Thoracic aorta (tissue), 2 donors: Measurements from ENCODE around the gene UROC1. TPM values are rescaled to one million over a fixed set of nuclear protein-coding genes. Genes with fewer than 3 reads are reported as not detected.
A peak's percentile ranks its signal among the peaks of the same experiment; 100 is the strongest.

Experiments
- ATAC-seq: fragments of 150-250 bp; one replicate; pipeline ENCODE4 v1.8.0; 2017; ENCODE audit warnings: low read depth; ENCODE audit not compliant: insufficient number of reproducible peaks, low FRiP score
- DNase-seq: peaks from one replicate; pipeline ENCODE4 v3.0.0-alpha.2; 2020; ENCODE audit warnings: low spot score
- H3K27ac ChIP-seq, 2 donors: fragments of 200-600 bp; sonication (generic); 1 replicate in 1 of 2; 2 replicates in 1 of 2; pipeline ENCODE4 v1.5.1; 2016; ENCODE audit warnings: mild to moderate bottlenecking in 2 of 2, moderate library complexity in 2 of 2
- H3K27me3 ChIP-seq: fragments of 200-600 bp; sonication (generic); replicated peaks from 2 replicates; pipeline ENCODE4 v1.6.0; 2016; ENCODE audit warnings: mild to moderate bottlenecking; ENCODE audit not compliant: insufficient read depth
- H3K36me3 ChIP-seq: fragments of 200-600 bp; sonication (generic); one replicate; pipeline ENCODE4 v1.5.1; 2016
- H3K4me1 ChIP-seq, 2 donors: fragments of 200-600 bp; sonication (generic); 1 replicate in 1 of 2; 2 replicates in 1 of 2; pipeline versions ENCODE4 v1.5.1 to v1.6.0; 2016; ENCODE audit warnings: low read depth in 2 of 2, mild to moderate bottlenecking in 1 of 2; ENCODE audit not compliant: control insufficient read depth in 1 of 2
- H3K4me3 ChIP-seq: fragments of 200-600 bp; sonication (generic); 2 replicates; pipeline ENCODE4 v1.5.1; 2016; ENCODE audit warnings: mild to moderate bottlenecking
- H3K9me3 ChIP-seq: fragments of 200-600 bp; sonication (generic); 2 replicates; pipeline ENCODE4 v1.5.1; 2016
- total RNA-seq, 2 donors: library from RNA; depleted of rRNA; stranded (reverse); fragments of >200 nt; gene quantifications; one replicate each; pipeline versions ENCODE4 v1.1.0 to v1.2.3, GENCODE V29; 2016
- TF ChIP-seq, protein P1 (sequence below): fragments of 200-600 bp; sonication (generic); IDR thresholded peaks from one replicate; pipeline ENCODE4 v1.5.1; 2019; ENCODE audit warnings: antibody characterized with exemption

The UROC1 gene
- total RNA-seq, 2 donors from 2014 or later = not detected

- DNase-seq = peak; percentile 55
- Histone ChIP-seq H3K27ac (peak within 1 kb of the TSS; percentile 86 to 96), H3K4me3 (peak within 1 kb of the TSS; percentile 87), H3K9me3 (no peaks in the 10 kb centered on the region), H3K4me1 (peaks cover 35 to 43% of the 10 kb centered on the region in 2 donors), H3K36me3 (peaks cover 2% of the 10 kb centered on the region), H3K27me3 (no peaks in the 10 kb centered on the region)
- TF ChIP-seq, protein P1, sequence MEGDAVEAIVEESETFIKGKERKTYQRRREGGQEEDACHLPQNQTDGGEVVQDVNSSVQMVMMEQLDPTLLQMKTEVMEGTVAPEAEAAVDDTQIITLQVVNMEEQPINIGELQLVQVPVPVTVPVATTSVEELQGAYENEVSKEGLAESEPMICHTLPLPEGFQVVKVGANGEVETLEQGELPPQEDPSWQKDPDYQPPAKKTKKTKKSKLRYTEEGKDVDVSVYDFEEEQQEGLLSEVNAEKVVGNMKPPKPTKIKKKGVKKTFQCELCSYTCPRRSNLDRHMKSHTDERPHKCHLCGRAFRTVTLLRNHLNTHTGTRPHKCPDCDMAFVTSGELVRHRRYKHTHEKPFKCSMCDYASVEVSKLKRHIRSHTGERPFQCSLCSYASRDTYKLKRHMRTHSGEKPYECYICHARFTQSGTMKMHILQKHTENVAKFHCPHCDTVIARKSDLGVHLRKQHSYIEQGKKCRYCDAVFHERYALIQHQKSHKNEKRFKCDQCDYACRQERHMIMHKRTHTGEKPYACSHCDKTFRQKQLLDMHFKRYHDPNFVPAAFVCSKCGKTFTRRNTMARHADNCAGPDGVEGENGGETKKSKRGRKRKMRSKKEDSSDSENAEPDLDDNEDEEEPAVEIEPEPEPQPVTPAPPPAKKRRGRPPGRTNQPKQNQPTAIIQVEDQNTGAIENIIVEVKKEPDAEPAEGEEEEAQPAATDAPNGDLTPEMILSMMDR = peak; percentile 19
- peak; percentile 42 for ATAC-seq
Measured at GRCh38 chr3:126475413-126476114, 42.0 kb downstream of the UROC1 start, which contains the start of gene ZXDC. Gene ZXDC (minus strand): TSS chr3:126475891. CDS start chr3:126475865, 26 bp downstream.

DNA sequence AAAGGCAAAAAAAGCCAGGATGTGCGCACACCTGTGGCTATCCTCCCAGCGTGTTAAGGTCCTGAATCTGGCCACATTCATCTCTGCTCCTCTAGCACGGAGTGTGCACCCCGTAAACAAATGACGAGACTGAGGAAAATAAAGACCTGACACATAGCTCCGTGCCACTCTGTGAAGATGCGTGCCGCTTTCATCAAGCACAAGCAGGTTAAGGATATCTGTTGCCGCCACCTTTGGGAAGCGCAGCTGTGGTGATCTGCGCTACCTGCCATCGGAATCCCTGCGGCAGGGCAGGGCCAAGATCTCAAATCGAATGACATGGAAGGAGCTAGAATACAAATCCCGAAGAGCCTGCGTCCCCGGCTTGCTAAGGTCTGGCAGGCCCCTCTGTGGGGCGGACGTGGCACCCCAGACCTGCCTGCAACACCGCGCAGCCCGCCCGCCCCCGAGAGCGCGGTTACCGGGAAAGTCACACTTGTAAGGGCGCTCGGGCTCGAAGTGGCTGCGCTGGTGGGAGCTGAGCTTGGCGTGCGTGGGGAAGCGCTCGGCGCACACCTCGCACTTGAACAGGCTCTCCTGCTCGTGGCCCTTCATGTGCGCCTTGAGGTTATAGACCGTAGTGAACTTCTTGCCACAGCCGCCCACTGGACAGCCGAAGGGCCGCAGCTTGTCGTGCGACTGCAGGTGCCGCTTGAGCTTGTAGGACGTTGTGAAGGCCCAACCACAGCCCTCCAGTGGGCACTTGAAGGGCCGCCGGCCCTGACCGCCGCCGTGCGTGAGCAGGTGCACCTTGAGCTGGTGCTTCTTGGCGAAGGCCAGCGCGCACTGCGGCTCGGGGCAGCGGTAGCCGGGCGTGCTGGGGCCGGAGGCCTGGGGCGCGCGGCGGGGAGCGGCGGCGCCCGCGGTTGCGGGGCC is 42.8 kb downstream of the UROC1 start:
- peak overlapping the region; percentile 87 for H3K4me3 ChIP-seq
- H3K36me3 ChIP-seq = peaks cover 10% of the 10 kb centered on the region
- H3K27me3 ChIP-seq = no peaks in the 10 kb centered on the region
- DNase-seq (no peak), ATAC-seq (no peak)
- H3K27ac ChIP-seq = peak overlapping the region; percentile 85
- H3K4me1 ChIP-seq = peaks cover 35 to 42% of the 10 kb centered on the region in 2 donors
- H3K9me3 ChIP-seq = no peaks in the 10 kb centered on the region
- TF ChIP-seq, protein P1 = no peak

DNA sequence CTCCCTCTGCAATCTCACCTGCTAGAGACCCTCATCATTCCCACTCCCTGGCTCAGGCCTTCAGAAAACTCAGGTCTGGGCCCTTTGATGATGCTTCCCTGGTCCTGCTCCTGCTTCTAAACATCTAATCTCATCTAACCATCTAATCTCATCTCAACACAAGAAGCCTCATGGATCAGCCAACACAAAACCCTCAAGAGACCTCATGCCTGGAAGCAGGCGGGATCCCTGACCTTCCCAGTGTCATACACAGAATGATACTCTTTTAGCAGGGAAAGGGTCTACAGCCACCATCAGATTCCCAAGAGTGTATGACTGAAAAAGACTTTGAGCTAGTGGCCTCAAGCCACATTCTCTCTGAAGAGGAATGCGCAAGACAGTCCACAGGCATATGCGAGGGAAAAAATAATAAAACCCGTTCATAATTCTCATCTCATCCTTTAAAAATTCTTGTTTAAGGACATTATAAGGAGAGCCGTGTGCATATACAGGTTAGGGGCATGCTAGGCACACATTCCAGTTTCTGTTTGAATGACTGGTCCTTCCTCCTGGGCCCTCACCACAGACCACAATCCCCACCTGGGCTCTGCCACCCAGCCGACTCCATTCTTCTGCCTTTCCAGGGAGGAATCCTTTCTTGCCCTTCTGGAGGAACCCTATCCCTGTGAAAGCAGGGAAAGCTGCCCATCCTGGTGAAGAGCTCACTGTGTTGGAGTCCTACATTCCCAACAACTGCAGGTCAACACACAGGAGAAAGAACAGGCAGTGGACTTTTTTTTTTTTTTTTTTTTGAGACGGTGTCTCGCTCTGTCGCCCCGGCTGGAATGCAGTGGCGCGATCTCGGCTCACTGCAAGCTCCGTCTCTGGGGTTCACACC is 44.0 kb downstream of the UROC1 start:
- no peak for DNase-seq
- Histone ChIP-seq H3K36me3 (peaks cover 22% of the 10 kb centered on the region), H3K9me3 (no peaks in the 10 kb centered on the region), H3K27me3 (no peaks in the 10 kb centered on the region), H3K4me1 (peaks cover 35 to 42% of the 10 kb centered on the region in 2 donors), H3K27ac (peak overlapping the region; percentile 26 to 54), H3K4me3 (peak overlapping the region; percentile 87)
- TF ChIP-seq, protein P1 = no peak
- no peak for ATAC-seq

- H3K27me3 ChIP-seq = no peaks in the 10 kb centered on the region
- ATAC-seq (peak; percentile 83), DNase-seq (peak; percentile 68)
- peaks cover 35 to 42% of the 10 kb centered on the region in 2 donors for H3K4me1 ChIP-seq
- TF ChIP-seq, protein P1 = no peak
- H3K4me3 ChIP-seq = peak overlapping the region; percentile 87
- H3K27ac ChIP-seq = peak overlapping the region; percentile 26 to 54
- H3K9me3 ChIP-seq = no peaks in the 10 kb centered on the region
- H3K36me3 ChIP-seq = peaks cover 33% of the 10 kb centered on the region
Measured at GRCh38 chr3:126472277-126473006, 45.1 kb downstream of the UROC1 start.
